ENCODE data around the gene COG7. TPM values are rescaled to one million over a fixed set of nuclear protein-coding genes. Genes with fewer than 3 reads are reported as not detected.

The COG7 gene
- total RNA-seq: 10 to 100 TPM; 19.5 to 43.5 TPM

GRCh38 chr16:23452572-23453337 is at the start of gene COG7:
TSS of gene COG7 (minus strand) at chr16:23453189. CDS start at chr16:23452994, 195 bp downstream.
- peak; percentile 87 to 90 (median 88) for DNase-seq
- Histone ChIP-seq H3K36me3 (replicated peaks in 1 of 2; ENCODE audit: insufficient read depth in 1 of 2, low read depth in 2 of 2) (no peaks in the 10 kb centered on the region), H3K27ac (peak within 1 kb of the TSS; percentile 54 to 84 (median 77)), H3K27me3 (no peaks in the 10 kb centered on the region), H3K9me3 (no peaks in the 10 kb centered on the region), H3K4me1 (peaks cover 29% of the 10 kb centered on the region), H3K4me3 (peak within 1 kb of the TSS; percentile 72 to 81)
- intact Hi-C loops (cut with DNase I): no loop called here
- peak; percentile 95 for ATAC-seq
- 0% methylated on average over 8 to 57 of the region's 57 CpGs for WGBS, 2 donors
- TF ChIP-seq CTCF (IDR thresholded peaks at IDR 0.05) (no peak), POLR2A (IDR thresholded peaks at IDR 0.05) (peak; percentile 9 to 48 (median 47))

- Histone ChIP-seq H3K36me3 (replicated peaks in 1 of 2; ENCODE audit: insufficient read depth in 1 of 2, low read depth in 2 of 2) (no peaks in the 10 kb centered on the region), H3K4me3 (no peak overlapping the region), H3K4me1 (peaks cover 97% of the 10 kb centered on the region), H3K9me3 (no peaks in the 10 kb centered on the region), H3K27ac (peak overlapping the region; percentile 67 to 92 (median 83)), H3K27me3 (no peaks in the 10 kb centered on the region)
- no peak for ATAC-seq
- TF ChIP-seq CTCF (IDR thresholded peaks at IDR 0.05): no peak
- no peak for TF ChIP-seq POLR2A (IDR thresholded peaks at IDR 0.05)
- WGBS, 2 donors: 17 to 27% methylated on average over 2 of the region's 2 CpGs
- intact Hi-C loops (cut with DNase I): loop anchor here (10.0 kb wide), 1 partner anchor 52 kb away; the partner anchor contains the start of genes EARS2 and UBFD1
- no peak for DNase-seq
Observed at GRCh38 chr16:23502466-23502865, 49.5 kb upstream of the COG7 start.

- Histone ChIP-seq H3K9me3 (no peaks in the 10 kb centered on the region), H3K36me3 (replicated peaks in 1 of 2; ENCODE audit: insufficient read depth in 1 of 2, low read depth in 2 of 2) (no peaks in the 10 kb centered on the region), H3K27me3 (no peaks in the 10 kb centered on the region), H3K4me1 (peaks cover 97% of the 10 kb centered on the region), H3K27ac (peak overlapping the region; percentile 67 to 92 (median 83)), H3K4me3 (no peak overlapping the region)
- WGBS, 2 donors: 23 to 28% methylated on average over 5 of the region's 5 CpGs
- DNase-seq: peak; percentile 47 to 78 (median 68)
- peak; percentile 57 for ATAC-seq
- TF ChIP-seq CTCF (IDR thresholded peaks at IDR 0.05): no peak
- TF ChIP-seq POLR2A (IDR thresholded peaks at IDR 0.05): peak in 1 of 3 donors; percentile 13
- intact Hi-C loops (cut with DNase I): loop anchor here (10.0 kb wide), 1 partner anchor 54 kb away; the partner anchor contains the start of genes EARS2 and UBFD1
Observed at GRCh38 chr16:23501291-23501690, 48.3 kb upstream of the COG7 start.

- no peak overlapping the region for H3K4me3 ChIP-seq
- H3K9me3 ChIP-seq: no peaks in the 10 kb centered on the region
- intact Hi-C loops (cut with DNase I): loop anchor here (10.0 kb wide), 1 partner anchor 54 kb away; the partner anchor contains the start of genes EARS2 and UBFD1
- H3K4me1 ChIP-seq: peaks cover 97% of the 10 kb centered on the region
- no peaks in the 10 kb centered on the region for H3K36me3 ChIP-seq (replicated peaks in 1 of 2; ENCODE audit: insufficient read depth in 1 of 2, low read depth in 2 of 2)
- WGBS, 2 donors: 20 to 28% methylated on average over 4 of the region's 4 CpGs
- no peaks in the 10 kb centered on the region for H3K27me3 ChIP-seq
- H3K27ac ChIP-seq: peak overlapping the region; percentile 67 to 92 (median 83)
- no peak for DNase-seq
- TF ChIP-seq POLR2A (IDR thresholded peaks at IDR 0.05) (no peak), CTCF (IDR thresholded peaks at IDR 0.05) (no peak)
- no peak for ATAC-seq
Observed at GRCh38 chr16:23500862-23501225, 47.9 kb upstream of the COG7 start.

Data from body of pancreas (tissue), 4 donors.